ENCODE results near the gene RNF34.

The RNF34 gene

DNA sequence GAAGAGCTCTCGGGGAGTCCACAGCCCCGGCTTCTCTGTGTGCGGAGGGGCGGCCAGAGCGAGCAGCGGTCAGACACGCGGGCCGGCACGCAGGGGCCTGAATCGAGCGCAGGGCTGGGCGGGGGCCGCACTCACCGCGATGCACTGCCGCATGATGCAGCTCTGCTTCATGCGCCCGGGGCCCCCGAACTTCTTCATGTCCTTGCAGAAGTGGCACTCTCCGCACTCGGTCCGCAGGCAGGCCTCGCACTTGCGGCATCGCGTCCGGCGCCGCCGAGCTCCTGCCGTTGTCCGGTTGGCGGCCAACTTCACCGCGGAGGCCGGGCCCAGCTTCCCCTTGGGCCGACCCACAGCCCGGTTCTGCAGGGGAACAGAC lies 53.1 kb downstream of the RNF34 start:
- WGBS: 97% methylated on average over 39 of the region's 39 CpGs
- H3K9me3 ChIP-seq (ENCODE audit: insufficient read depth, low read depth, low read length): no peaks in the 10 kb centered on the region
- no peak overlapping the region for H3K9ac ChIP-seq (ENCODE audit: low read depth, low read length)
- H3K27me3 ChIP-seq (ENCODE audit: insufficient read depth, low read length): no peaks in the 10 kb centered on the region
- no peaks in the 10 kb centered on the region for H3K4me1 ChIP-seq (ENCODE audit: insufficient read depth, low read length)
- no peak overlapping the region for H3K4me3 ChIP-seq (ENCODE audit: low read length)
- H3K27ac ChIP-seq (ENCODE audit: low read depth, low read length): no peak overlapping the region
- H3K36me3 ChIP-seq (ENCODE audit: insufficient read depth, low read length): peaks cover 37% of the 10 kb centered on the region

DNA sequence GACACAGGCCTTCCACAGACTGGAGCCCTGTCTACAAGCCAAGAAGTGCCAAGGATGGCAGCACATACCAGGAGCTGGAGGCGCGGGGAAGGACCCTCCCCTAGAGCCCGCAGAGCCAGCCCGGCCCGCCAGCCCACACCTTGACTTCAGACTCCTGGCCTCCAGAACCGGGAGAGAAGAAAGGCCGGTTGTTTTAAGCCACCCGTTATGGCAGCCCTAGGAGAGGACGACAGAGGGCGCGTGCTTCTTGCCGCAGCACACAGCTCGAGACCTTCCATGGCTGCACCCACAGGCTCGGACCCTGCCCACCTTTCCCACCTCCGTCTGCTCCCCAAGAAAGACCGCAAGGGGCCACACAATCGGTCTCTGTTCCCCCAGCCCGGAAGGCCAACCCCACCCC lies 53.7 kb downstream of the RNF34 start:
- no peak overlapping the region for H3K9ac ChIP-seq (ENCODE audit: low read depth, low read length)

DNA sequence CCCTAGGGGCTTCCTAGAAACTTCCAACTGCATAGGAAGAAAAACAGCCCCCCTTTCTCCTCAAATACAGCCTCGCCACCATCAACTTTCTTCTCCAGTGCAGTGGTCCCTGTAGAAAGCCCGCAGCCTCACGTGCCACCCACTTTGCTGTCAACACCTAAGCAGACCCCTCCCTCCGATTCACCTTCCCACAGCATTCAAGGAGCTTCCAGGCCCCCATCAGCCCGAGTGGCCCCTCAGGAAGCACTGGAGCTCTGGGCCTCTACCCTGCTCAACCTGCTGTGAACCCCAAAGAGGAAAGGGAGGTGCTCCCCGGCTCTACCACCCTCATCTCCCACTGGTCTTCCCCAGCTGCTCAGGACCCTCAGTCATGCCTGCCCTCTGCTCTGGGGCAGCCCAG lies 55.0 kb downstream of the RNF34 start:
- Histone ChIP-seq H3K36me3 (ENCODE audit: insufficient read depth, low read length) (peaks cover 21% of the 10 kb centered on the region), H3K9me3 (ENCODE audit: insufficient read depth, low read depth, low read length) (no peaks in the 10 kb centered on the region)

More for the DNA sequence above, 53.7 kb downstream of the RNF34 start:
- H3K4me3 ChIP-seq (ENCODE audit: low read length): no peak overlapping the region
- H3K4me1 ChIP-seq (ENCODE audit: insufficient read depth, low read length): no peaks in the 10 kb centered on the region
- no peaks in the 10 kb centered on the region for H3K27me3 ChIP-seq (ENCODE audit: insufficient read depth, low read length)
- no peak overlapping the region for H3K27ac ChIP-seq (ENCODE audit: low read depth, low read length)
- 90% methylated on average over 18 of the region's 18 CpGs for WGBS
- H3K9me3 ChIP-seq (ENCODE audit: insufficient read depth, low read depth, low read length): no peaks in the 10 kb centered on the region
- peaks cover 31% of the 10 kb centered on the region for H3K36me3 ChIP-seq (ENCODE audit: insufficient read depth, low read length)

DNA sequence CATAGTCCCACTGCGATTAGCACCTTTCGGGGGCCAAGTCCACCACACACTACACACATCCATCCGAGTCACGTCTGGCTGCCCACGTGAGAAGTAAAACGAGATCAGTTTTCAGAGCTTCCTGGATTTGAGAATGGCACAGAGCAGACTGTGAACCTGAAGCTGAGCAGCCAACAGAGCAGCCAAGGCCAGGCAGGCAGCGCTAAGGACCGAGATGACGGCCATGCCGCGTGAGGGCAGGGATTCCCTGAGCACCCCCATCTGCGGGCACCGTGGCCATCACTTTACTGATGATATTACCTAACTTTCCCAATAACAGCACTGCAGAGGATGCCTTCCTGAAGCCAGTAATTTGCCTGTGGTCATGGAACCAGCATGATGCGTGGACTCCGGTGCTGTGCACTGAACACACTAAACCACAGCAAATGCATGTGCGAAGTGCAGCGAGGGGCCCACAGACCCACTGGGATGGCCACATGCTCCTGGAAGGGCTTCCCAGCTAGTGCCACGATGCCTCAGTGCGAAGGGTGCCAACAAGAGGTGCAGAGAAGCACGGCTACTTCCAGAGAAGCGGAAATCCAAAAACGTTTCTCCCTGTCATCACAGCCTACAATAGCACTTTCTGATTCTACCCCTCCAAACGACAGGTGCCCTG lies 56.0 kb downstream of the RNF34 start:
- Histone ChIP-seq H3K9me3 (ENCODE audit: insufficient read depth, low read depth, low read length) (no peaks in the 10 kb centered on the region), H3K27me3 (ENCODE audit: insufficient read depth, low read length) (no peaks in the 10 kb centered on the region), H3K4me1 (ENCODE audit: insufficient read depth, low read length) (no peaks in the 10 kb centered on the region), H3K36me3 (ENCODE audit: insufficient read depth, low read length) (peaks cover 20% of the 10 kb centered on the region), H3K9ac (ENCODE audit: low read depth, low read length) (no peak overlapping the region), H3K4me3 (ENCODE audit: low read length) (no peak overlapping the region), H3K27ac (ENCODE audit: low read depth, low read length) (no peak overlapping the region)
- 93% methylated on average over 23 of the region's 23 CpGs for WGBS

More for the DNA sequence above, 55.0 kb downstream of the RNF34 start:
- no peaks in the 10 kb centered on the region for H3K4me1 ChIP-seq (ENCODE audit: insufficient read depth, low read length)
- H3K4me3 ChIP-seq (ENCODE audit: low read length): no peak overlapping the region
- no peak overlapping the region for H3K27ac ChIP-seq (ENCODE audit: low read depth, low read length)
- H3K9ac ChIP-seq (ENCODE audit: low read depth, low read length): no peak overlapping the region
- H3K27me3 ChIP-seq (ENCODE audit: insufficient read depth, low read length): no peaks in the 10 kb centered on the region
- 95% methylated on average over 6 of the region's 6 CpGs for WGBS

DNA sequence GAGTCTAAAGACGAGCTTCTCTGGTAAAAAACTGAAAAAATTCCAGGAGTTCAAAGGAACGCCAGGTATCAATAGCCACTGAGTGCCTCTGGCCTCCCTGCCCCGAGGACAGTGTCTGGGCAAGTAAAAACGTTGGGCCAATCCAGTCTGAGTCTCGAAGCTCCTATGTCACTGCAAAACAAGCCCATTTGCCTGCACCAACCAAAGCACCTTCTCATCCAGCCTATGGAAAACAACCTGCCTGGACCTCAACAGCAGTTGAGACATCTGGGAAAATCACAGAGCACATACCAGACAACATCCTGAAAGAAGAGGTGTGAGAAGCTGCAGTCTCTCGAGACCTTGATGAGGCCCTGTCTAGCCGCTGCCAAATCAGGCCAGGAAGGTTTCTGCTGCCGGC lies 56.6 kb downstream of the RNF34 start:
- WGBS: 87% methylated on average over 8 of the region's 8 CpGs
- H3K36me3 ChIP-seq (ENCODE audit: insufficient read depth, low read length): peaks cover 13% of the 10 kb centered on the region
- no peak overlapping the region for H3K27ac ChIP-seq (ENCODE audit: low read depth, low read length)
- H3K27me3 ChIP-seq (ENCODE audit: insufficient read depth, low read length): no peaks in the 10 kb centered on the region
- H3K9me3 ChIP-seq (ENCODE audit: insufficient read depth, low read depth, low read length): no peaks in the 10 kb centered on the region
- H3K4me1 ChIP-seq (ENCODE audit: insufficient read depth, low read length): no peaks in the 10 kb centered on the region
- H3K9ac ChIP-seq (ENCODE audit: low read depth, low read length): no peak overlapping the region
- H3K4me3 ChIP-seq (ENCODE audit: low read length): no peak overlapping the region

DNA sequence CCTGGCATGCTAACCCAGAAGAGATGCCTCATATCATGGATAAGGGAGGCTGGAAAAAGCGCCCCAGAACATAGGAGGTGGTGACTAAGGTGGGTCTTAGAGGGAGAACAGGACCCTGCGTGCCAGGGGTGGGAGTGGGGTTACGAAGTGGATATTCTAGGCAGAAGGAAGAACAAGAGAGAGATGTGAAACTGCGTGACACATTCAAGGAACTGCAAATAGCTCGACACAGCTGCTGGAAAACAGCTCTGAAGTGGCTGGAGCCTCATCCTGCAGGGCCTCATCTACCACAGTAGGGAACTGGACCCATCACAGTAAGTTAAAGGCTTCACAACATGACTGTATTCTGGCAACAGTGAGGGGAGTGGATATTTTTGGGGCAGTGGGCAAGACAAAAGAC lies 61.1 kb downstream of the RNF34 start:
- Histone ChIP-seq H3K9ac (ENCODE audit: low read depth, low read length) (no peak overlapping the region), H3K9me3 (ENCODE audit: insufficient read depth, low read depth, low read length) (no peaks in the 10 kb centered on the region), H3K27me3 (ENCODE audit: insufficient read depth, low read length) (peaks cover 3% of the 10 kb centered on the region; the same call in 1 of the 2 replicates), H3K4me1 (ENCODE audit: insufficient read depth, low read length) (peaks cover 4% of the 10 kb centered on the region), H3K36me3 (ENCODE audit: insufficient read depth, low read length) (peaks cover 10% of the 10 kb centered on the region; the same call in 1 of the 2 replicates), H3K4me3 (ENCODE audit: low read length) (no peak overlapping the region), H3K27ac (ENCODE audit: low read depth, low read length) (no peak overlapping the region)
- WGBS: 92% methylated on average over 5 of the region's 5 CpGs

DNA sequence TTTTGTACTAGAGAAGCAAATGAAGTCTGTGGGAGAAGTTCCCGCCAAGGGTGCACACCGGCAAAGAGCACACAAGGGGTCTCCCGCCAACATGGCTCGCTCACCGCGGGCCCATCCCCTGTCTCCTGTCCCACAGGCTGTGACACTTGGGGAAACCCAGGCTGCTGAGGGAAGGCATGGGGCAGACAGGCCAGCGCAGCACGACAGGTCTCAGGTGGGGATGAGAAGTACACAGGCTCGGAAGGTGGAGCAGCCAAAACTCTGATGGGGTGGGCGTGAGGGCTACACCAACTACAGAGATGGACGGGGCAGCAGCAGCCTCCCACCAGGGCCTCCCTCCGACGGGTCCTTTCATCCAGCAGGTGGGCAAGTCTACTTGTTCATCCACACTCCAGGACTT lies 64.4 kb downstream of the RNF34 start:
- Histone ChIP-seq H3K9me3 (ENCODE audit: insufficient read depth, low read depth, low read length) (no peaks in the 10 kb centered on the region), H3K36me3 (ENCODE audit: insufficient read depth, low read length) (peaks cover 10% of the 10 kb centered on the region; the same call in 1 of the 2 replicates), H3K27ac (ENCODE audit: low read depth, low read length) (no peak overlapping the region), H3K4me1 (ENCODE audit: insufficient read depth, low read length) (peaks cover 13% of the 10 kb centered on the region), H3K9ac (ENCODE audit: low read depth, low read length) (no peak overlapping the region), H3K4me3 (ENCODE audit: low read length) (no peak overlapping the region), H3K27me3 (ENCODE audit: insufficient read depth, low read length) (peaks cover 6% of the 10 kb centered on the region; the same call in 1 of the 2 replicates)
- 96% methylated on average over 13 of the region's 13 CpGs for WGBS

DNA sequence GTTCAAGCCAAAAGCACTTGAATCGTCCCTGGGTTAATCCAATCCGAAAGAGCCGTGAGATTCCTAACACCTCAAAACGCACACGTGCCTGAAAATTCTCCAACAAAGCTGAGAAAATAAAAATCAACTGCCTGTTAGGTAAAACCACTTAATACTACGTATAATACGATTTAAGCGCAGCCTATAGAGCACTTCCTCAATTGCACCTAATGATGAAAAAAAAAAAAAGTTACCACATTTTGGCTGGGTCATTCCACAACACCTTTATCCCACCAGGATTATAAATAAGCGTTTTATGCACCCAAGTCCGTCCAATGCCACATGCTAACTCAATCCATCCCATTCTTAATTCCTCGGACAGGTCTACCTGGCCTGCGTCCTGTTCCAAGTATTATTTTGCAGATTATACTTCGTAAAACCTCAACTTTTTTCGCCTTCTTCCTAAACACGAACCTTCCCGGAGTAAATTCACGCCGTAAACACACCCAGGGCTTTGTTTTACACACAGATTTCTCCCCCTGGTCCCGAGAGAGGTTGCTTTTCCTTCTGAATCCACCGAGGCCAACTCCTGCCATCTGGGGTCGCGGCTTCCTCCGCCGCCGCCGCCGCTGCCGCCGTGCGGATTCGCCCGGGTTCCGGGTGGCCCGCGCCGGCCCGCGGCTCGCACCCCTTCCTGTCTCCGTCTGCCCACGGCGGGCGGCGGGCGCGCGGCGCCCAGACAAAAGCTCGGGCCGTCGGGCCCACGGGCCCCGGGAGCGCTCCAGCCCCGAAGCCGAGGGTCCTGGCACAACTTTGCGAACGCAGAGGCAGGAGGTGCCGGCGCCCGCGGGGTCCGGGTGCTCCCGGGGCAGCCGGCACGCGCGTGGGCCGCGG lies 66.2 kb downstream of the RNF34 start:
- peak overlapping the region; percentile 67 for H3K4me3 ChIP-seq (ENCODE audit: low read length)
- 15% methylated on average over 70 of the region's 70 CpGs for WGBS
- no peaks in the 10 kb centered on the region for H3K9me3 ChIP-seq (ENCODE audit: insufficient read depth, low read depth, low read length)
- H3K27me3 ChIP-seq (ENCODE audit: insufficient read depth, low read length): peaks cover 6% of the 10 kb centered on the region; the same call in 1 of the 2 replicates
- H3K36me3 ChIP-seq (ENCODE audit: insufficient read depth, low read length): peaks cover 10% of the 10 kb centered on the region; the same call in 1 of the 2 replicates
- peaks cover 13% of the 10 kb centered on the region for H3K4me1 ChIP-seq (ENCODE audit: insufficient read depth, low read length)
- no peak overlapping the region for H3K27ac ChIP-seq (ENCODE audit: low read depth, low read length)
- H3K9ac ChIP-seq (ENCODE audit: low read depth, low read length): peak overlapping the region; percentile 77

DNA sequence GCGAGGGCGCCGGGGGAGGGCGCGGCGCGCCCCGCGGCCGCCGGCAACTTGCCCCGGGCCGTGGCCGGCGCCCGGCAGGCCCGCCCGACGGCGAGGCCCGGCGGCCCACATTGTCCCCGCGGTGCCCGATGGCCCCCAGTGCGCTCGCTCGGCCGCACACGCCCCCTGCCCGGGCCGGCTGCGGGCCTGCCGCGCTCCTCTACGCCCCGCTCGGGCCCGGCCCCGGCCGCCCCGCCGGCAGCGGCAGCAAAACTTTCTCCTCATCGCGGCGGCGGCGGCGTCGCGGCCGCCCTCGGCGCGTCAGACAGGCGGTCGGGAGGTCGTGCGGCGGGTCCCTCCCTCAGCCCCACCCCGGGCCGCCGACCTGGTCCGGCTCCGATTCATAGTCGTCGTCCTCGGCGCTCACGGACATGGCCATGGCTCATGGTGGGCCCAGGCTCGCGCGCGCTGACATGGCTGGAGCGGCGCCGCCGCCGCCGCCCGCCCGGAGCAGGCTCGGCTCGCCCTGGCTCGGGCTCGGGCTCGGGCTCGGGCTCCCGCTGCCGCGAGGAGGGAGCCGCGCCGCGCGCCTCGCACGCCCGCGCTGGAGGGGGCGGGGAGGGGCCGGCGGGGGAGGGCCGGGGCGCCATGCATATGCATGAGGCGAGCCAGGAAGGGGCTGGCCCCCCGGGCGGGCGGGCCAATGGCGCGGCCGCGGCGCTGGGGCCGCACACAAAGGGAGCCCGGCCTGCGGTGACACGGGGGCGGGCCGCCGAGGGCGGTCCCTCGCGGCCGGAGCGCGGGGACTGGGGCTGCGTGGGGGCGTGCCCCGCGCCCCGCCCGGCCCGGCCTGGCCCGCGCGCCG lies 67.1 kb downstream of the RNF34 start:
- Histone ChIP-seq H3K4me3 (ENCODE audit: low read length) (peak overlapping the region; percentile 67), H3K27ac (ENCODE audit: low read depth, low read length) (peak overlapping the region; percentile 41; the same call in 1 of the 2 replicates), H3K9ac (ENCODE audit: low read depth, low read length) (peak overlapping the region; percentile 77), H3K27me3 (ENCODE audit: insufficient read depth, low read length) (peaks cover 6% of the 10 kb centered on the region; the same call in 1 of the 2 replicates), H3K9me3 (ENCODE audit: insufficient read depth, low read depth, low read length) (no peaks in the 10 kb centered on the region), H3K4me1 (ENCODE audit: insufficient read depth, low read length) (peaks cover 13% of the 10 kb centered on the region), H3K36me3 (ENCODE audit: insufficient read depth, low read length) (peaks cover 10% of the 10 kb centered on the region; the same call in 1 of the 2 replicates)
- under 1% methylated on average over 139 of the region's 139 CpGs for WGBS

DNA sequence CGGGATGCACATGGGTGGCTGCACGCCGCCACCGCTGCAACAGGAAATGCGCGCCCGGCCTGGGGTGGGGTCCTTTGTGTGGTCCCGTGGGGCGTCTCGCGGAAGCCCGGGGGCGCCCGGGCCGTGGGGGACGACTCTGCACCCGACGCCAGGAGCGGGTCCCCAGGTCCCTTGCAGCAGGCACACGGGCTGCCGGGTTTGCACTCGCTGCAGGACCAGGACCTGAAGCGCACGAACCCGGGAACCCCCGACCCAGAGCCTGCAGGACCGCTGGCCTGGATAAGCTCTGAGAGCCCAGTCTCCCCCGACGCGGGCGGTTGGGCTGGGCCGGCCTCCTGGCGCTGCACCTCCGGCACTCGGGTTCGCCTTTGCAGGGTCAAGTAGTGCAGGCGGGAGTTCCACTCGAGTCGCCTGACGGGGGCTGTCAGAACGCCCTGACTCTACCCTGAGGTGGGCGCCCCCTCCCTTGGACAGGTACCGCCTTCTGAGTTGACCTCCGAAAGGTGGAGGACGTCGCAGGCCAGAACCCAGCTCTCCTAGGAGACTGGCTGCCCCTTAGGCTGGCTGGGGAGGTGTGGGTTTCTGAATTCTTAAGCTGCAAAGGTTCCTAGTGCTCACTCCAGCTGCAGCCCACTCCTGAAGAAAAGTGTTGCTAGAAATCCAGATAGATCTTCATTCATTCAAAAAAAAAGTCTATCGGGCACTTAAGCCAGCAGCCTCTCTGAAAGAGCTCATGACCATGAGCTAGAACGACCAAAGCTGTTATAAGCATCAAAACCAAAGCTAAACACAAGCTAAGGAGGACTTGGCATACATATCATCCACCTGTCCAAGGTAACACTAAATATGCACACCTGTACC lies 68.0 kb downstream of the RNF34 start:
- Histone ChIP-seq H3K27me3 (ENCODE audit: insufficient read depth, low read length) (peaks cover 6% of the 10 kb centered on the region; the same call in 1 of the 2 replicates), H3K9ac (ENCODE audit: low read depth, low read length) (peak overlapping the region; percentile 77), H3K4me3 (ENCODE audit: low read length) (peak overlapping the region; percentile 65), H3K4me1 (ENCODE audit: insufficient read depth, low read length) (peaks cover 13% of the 10 kb centered on the region), H3K9me3 (ENCODE audit: insufficient read depth, low read depth, low read length) (no peaks in the 10 kb centered on the region), H3K36me3 (ENCODE audit: insufficient read depth, low read length) (peaks cover 10% of the 10 kb centered on the region; the same call in 1 of the 2 replicates), H3K27ac (ENCODE audit: low read depth, low read length) (peak overlapping the region; percentile 65)
- 6% methylated on average over 48 of the region's 48 CpGs for WGBS
